NCI-H1930 (cell line): ENCODE measurements around the gene LRRC4.

ENCODE experiments used
- DNase-seq, 2 experiments: peaks; one replicate each; lab custom pipeline; 2025; lab: John Stamatoyannopoulos, UW

LRRC4 gene

GRCh38 chr7:128030654-128031611 lies at the start of gene LRRC4:
LRRC4 (minus strand) TSS chr7:128031437; CDS start chr7:128030640, 797 bp downstream.
- DNase-seq = peak; percentile 31 to 54

DNA sequence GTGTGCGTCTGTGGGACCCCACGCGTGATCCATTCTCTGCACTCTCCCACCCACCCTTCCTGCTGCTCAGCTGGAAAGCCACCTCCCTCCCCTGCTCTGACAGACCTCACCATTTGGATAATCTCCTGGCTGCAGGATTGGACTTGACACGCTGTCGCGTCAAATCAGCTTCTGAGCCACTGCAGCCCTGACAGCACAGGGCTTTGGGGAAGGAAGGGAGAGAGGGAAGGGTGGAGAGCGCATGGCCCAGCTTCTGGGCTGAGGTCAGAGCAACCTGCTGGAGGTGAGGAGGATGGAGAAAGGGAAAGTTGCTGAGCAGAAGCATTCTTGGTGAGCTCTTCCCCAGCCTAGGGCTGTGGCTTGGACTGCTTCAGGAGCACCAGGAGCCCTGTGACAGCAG lies 48.9 kb upstream of the LRRC4 start:
- DNase-seq = no peak

- DNase-seq = no peak
Measured at GRCh38 chr7:128078309-128078708, 47.1 kb upstream of the LRRC4 start.

DNA sequence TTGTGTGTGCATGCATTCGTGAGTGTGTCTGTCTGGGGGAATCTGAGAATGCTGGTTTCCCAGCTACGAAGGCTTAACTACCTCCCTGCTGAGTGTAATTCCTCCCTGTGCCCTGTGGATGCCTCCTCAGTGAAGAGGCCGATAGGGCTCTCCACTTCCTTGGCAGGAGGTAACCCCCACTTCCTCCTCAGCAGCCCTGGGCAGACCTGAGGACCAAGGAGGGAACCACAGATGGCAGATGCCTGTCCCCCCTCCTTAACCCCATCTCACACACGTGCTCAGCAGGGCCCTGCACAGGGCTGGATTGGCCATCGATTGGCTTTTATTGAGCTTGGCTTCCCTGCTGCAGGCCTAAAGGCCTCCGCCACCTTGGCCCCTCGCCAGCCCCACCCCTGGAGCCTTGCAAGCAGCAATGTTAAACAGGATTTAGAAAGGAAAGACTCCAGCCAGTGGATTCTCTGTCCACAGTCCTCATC lies 45.6 kb upstream of the LRRC4 start:
- no peak for DNase-seq

GRCh38 chr7:128076196-128076795 lies 45.1 kb upstream of the LRRC4 start:
- no peak for DNase-seq

DNA sequence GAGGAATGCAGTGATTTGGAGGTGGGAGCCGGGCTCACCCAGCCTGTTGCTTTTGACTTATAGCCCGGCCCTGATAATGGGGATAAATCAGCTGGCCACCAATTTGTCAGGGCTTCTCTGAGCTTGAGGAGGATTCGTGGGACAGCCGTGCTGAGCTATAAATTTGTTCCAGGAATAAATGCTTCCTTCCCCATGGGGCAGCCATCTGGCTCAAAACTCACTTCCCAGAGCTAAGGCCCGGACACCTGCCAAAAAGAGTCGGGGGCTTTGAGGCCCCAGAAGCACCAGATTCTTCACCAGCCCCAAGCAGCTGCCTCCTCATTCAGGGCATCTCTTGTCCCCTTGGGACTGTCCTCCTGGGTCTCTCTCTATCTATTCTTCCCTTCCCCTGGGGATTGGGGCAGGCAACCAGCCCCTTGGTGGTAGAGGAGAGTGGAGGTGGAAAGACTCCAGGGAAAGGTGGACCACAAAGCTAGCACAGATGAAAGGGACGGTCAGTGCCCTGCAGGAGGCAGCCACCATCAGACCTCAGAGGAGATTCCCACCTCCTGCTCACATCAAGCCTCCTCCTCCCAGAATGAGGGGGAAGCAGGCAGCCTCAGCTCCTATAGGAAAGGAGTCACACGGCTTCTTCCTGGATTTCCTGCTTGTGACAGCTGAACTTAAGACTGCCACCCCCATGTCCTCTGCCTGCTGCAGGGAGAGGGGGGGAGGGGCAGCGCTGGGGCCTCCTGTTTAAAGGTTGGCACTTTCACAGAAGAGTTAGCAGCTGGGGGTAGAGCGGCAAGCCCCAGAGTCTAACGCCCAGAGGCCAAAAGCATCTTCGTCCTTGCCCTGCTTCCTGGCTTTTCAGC lies 44.2 kb upstream of the LRRC4 start:
- DNase-seq = no peak

DNA sequence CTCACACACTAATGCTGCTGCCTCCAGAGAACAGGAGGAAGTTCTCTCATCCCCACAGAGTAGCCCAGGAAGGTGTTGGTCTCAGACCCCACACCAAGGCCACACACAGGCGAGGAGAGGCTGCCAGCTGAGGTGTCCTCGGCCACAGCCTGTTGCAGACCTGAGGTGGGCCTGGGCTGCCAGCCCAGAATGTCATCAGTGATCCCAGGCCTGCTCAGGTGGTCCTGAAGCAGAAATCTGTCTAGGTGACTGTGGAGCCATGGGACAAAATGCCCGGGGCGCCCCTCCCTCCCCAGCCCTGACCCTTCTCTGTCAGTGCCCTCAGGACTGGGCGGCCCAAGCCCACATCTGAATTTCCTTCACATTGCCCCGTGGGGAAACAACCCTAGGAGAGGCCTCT lies 43.5 kb upstream of the LRRC4 start:
- no peak for DNase-seq

GRCh38 chr7:128074336-128074735 lies 43.1 kb upstream of the LRRC4 start:
- DNase-seq = no peak

GRCh38 chr7:128073671-128074310 lies 42.6 kb upstream of the LRRC4 start:
- no peak for DNase-seq

GRCh38 chr7:128071801-128072200 lies 40.6 kb upstream of the LRRC4 start:
- no peak for DNase-seq

- DNase-seq = no peak
Measured at GRCh38 chr7:128071376-128071775, 40.1 kb upstream of the LRRC4 start.

DNA sequence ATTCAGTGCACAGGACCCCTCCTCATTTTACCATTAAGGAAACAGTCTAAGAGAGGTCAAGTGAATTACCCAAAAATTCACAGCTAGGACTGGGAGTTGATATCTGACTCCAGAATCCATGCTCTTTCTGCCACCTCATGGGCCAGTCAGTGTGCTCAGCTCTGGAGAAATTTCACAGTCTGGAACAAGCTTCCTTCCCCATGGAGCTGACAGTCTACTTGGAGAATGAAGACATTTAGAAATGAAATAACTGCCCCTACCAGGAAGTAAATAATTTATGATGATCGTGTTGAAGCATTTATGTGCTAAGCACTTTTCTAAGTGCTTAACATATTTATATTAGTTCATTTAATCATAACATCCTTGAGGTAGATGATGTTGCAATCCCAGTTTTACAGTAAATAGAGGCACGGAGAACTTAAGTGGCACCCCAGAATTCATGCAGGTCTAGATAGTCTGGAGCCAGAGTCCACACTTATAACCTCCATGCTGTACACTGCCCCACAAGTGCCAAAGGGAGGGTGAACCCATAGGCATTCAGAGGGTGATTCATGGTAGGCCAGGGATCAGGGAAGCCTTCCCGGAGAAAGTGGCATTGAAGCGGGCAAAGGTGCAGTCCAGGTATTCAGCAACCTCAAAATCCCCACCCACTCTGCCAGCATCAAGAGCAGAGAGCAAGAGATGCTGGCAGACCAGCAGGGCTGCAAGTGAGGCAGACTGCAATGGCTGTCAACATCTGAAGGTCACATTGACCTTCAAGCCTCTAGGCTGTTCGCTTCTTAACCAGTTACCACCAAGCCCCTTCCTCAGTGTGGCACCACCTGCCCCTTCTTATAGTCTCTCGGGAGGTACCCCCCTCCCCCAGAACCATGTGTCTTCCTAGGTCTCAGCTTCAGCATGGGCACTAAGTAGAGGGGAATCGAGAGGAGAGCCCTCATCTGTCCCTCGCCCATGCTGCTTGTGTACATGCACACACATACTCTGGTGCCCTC lies 38.4 kb upstream of the LRRC4 start:
- no peak for DNase-seq

DNA sequence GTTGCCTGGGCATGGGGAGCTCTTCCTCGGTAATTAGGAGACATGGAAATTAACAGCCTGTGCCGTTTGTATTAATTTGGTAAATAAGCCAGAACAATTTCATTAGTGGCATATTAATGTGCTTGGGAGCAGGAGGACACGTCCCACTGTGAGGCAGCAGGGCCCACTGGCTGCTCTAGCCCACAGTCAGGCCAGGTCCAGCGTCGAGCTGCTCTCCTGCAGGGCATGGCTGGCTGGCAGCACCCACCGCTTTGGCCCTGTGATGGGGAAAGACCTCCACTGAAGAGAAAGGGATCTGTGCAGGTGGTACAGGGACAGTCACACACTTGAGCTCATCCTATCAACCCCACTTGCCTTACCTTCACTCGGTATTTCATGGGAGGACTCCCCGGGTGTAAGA lies 37.5 kb upstream of the LRRC4 start:
- DNase-seq = no peak

DNA sequence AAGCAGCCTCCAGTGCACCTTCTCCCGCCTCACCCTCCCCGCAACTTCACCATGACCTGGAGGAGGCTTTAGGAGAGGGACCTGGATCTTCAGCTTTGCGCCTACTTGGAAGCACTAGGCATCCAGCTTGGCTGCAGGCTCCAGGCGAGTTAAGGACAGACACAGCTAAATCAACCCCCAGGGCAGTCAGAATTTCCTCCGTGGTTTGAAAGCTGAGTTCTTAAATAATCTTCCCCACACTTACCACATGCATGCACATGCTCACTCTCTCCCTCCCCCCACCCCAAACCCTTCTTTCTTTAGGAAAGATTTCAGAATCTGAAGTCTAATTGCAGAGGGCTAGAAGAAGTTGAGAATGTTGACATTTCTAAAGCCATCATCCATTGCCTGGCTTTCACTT lies 36.7 kb upstream of the LRRC4 start:
- no peak for DNase-seq

GRCh38 chr7:128066858-128067257 lies 35.6 kb upstream of the LRRC4 start:
- DNase-seq = no peak

DNA sequence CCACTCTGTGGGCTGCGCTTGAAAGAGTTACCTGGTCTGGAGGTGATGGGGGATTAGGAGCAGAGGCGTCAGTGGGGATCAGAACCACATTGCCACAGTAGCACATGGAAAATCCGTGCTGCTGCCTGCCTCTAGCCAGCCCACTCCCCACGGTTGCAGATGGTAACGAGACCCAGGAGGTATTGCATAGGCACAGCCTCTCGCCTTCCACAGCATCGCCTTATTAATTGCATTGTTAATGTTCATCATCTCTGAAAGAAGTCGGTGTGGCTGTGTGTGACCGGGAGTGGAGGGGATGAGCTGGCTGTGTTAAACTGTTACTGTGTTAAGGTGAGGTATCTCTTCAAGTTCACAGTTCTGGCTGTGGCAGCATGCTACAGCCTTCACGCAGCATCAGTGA lies 35.2 kb upstream of the LRRC4 start:
- no peak for DNase-seq

DNA sequence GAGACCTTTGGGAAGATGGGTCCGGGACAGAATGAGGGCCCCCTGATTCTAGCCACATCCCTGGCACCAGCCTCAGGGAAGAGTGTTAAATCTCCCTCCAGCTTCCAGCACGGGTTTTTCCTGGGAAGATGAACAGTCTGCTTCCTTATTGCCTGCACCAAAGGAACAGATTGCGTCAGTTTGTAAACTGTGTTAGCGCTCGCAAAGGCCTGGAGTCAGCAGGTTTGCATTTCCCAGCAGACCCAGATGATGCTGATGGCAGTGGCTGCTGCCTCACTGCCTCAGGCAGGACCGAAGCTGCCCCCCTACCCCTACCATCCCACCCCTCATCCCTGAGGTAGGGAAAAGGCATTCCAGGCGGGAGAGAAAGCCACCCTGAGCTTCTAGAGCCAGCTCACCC lies 34.6 kb upstream of the LRRC4 start:
- DNase-seq = no peak

GRCh38 chr7:128063088-128063487 lies 31.9 kb upstream of the LRRC4 start:
- DNase-seq = no peak

GRCh38 chr7:128060018-128060417 lies 28.8 kb upstream of the LRRC4 start:
- no peak for DNase-seq

GRCh38 chr7:128059143-128059988 lies 28.1 kb upstream of the LRRC4 start:
- no peak for DNase-seq
